ENCODE results near the gene KRTAP10-4. TPM values are rescaled to one million over a fixed set of nuclear protein-coding genes. Genes with fewer than 3 reads are reported as not detected.

Gene KRTAP10-4
- total RNA-seq, 1 experiment from 2014 or later: not detected

DNA sequence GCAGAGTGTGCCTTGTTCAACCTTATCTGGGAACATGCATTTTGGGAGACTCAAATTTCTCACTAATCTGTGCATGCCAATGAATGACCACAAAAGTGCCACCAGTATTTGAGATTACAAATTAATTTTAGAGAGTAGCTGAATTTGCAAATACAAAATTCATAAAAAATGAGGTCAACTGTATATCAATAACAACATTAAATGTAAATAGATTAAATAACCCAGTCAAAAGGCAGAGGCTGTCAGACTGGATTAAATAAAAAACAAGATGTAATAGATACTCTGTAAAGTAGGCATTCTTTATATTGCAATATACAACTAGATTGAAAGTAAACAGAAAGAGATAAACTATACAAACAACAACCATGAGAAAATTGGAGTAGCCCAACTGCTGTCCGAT is 9.4 kb upstream of the KRTAP10-4 start:
- no peaks in the 10 kb centered on the region for H3K36me3 ChIP-seq (replicated peaks; ENCODE audit: control insufficient read depth, insufficient read depth, low read length)
- no peaks in the 10 kb centered on the region for H3K27me3 ChIP-seq (ENCODE audit: control insufficient read depth, insufficient read depth, low read length)
- no peak overlapping the region for H3K4me3 ChIP-seq (ENCODE audit: insufficient read depth, low read depth, low read length)
- no peak for DNase-seq

DNA sequence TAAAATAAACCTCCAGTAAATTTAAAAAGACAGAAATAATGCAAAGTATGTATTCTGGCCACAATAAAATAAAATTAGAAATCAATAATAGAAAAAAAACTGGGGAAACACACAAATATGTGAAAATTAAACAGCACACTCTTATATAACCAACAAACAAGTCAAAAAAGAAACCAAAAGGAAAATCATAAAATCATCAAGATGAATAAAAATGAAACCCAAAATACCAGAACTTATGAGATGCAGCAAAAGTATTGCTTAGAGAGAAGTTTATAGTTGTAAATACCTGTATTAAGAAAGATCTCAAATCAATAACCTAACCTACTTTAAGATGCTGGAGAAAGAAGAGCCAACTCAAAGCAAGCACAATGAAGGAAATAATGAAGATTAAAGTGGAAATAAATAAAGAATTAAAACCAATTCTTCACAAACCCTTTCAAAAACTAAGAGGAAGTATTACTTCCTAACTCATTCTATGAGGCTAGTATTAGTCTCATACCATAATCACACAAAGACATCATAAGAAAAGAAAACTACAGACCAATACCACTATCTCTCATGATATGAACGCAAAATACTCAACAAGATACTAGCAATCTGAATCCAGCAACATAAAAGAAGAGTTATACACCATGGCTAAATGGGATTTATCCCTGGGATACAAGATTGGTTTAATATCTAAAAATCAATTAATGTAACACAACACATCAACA is 8.5 kb upstream of the KRTAP10-4 start:
- no peaks in the 10 kb centered on the region for H3K27me3 ChIP-seq (ENCODE audit: control insufficient read depth, insufficient read depth, low read length)
- DNase-seq: no peak
- no peaks in the 10 kb centered on the region for H3K36me3 ChIP-seq (replicated peaks; ENCODE audit: control insufficient read depth, insufficient read depth, low read length)
- no peak overlapping the region for H3K4me3 ChIP-seq (ENCODE audit: insufficient read depth, low read depth, low read length)

DNA sequence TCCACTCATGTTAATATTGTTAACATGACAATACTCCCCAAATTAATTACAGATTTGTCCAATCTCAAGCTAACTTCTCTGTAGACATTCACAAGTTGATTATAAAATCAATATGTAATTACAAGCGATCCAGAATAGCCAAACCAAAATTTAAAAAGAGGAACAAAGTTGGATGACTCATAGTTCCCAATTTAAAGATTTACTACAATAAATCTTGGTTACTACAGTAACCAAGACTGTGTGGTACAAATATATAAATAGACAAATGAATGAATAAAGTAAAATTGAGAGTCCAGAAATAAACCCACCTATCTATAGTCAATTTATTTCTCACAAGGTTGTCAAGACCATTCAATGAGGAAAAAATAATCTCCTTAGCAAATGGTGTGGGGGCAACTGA is 7.1 kb upstream of the KRTAP10-4 start:
- no peak for DNase-seq
- Histone ChIP-seq H3K4me3 (ENCODE audit: insufficient read depth, low read depth, low read length) (no peak overlapping the region), H3K36me3 (replicated peaks; ENCODE audit: control insufficient read depth, insufficient read depth, low read length) (no peaks in the 10 kb centered on the region), H3K27me3 (ENCODE audit: control insufficient read depth, insufficient read depth, low read length) (no peaks in the 10 kb centered on the region)

DNA sequence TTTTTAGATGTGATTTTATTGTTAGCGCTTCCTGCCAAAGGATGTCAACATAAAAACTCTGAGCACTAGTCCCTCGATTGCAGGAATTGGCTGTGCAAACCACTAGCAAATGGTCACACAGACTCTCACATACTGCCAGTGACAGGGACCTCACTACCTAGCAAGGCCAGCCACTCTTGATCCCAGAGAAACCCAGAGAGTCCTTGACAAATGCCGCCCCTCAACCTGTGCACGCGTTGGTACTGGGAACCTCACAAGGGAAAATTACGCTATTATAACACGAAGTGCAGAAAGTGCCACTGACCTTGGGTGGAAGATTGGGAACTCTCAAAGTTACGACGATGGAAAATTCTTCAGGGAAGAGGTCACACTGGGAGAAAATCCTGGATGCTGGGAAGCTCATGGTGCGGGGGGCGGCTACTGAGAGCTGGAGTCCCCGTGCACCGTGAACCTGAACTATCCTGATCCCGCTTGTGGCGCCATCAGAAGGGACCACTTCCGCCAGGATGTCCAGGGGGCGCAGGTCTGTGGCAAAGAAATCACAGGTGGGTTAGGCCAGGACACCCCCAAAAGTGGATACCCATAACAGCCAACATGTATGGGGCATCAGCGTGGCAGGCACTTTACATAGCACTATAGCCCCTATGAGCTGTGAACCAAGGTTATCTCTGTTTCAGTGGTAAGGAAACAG is 5.9 kb upstream of the KRTAP10-4 start:
- peak; percentile 34 for DNase-seq
- Histone ChIP-seq H3K27me3 (ENCODE audit: control insufficient read depth, insufficient read depth, low read length) (no peaks in the 10 kb centered on the region), H3K4me3 (ENCODE audit: insufficient read depth, low read depth, low read length) (no peak overlapping the region), H3K36me3 (replicated peaks; ENCODE audit: control insufficient read depth, insufficient read depth, low read length) (no peaks in the 10 kb centered on the region)

DNA sequence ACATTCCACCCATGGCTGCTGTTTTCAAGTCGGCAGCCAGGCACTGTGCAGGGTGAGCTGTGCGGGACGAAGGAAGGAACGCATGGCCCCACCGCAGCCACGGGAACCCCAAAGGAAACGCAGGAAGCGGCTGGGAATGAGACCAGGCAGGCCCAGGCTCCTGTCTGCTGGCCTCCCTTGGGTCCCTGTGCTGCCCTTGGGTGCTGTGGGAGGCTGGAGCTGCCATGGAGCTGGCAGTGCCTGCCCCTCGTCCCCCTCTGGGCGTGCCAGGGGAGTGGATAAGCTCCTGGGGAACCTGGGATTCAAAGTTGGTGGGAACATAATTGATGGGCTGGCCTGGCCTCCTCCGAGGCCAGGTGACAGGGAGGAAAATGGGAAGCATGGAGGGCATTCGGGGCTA is 5.3 kb upstream of the KRTAP10-4 start:
- no peak for DNase-seq

DNA sequence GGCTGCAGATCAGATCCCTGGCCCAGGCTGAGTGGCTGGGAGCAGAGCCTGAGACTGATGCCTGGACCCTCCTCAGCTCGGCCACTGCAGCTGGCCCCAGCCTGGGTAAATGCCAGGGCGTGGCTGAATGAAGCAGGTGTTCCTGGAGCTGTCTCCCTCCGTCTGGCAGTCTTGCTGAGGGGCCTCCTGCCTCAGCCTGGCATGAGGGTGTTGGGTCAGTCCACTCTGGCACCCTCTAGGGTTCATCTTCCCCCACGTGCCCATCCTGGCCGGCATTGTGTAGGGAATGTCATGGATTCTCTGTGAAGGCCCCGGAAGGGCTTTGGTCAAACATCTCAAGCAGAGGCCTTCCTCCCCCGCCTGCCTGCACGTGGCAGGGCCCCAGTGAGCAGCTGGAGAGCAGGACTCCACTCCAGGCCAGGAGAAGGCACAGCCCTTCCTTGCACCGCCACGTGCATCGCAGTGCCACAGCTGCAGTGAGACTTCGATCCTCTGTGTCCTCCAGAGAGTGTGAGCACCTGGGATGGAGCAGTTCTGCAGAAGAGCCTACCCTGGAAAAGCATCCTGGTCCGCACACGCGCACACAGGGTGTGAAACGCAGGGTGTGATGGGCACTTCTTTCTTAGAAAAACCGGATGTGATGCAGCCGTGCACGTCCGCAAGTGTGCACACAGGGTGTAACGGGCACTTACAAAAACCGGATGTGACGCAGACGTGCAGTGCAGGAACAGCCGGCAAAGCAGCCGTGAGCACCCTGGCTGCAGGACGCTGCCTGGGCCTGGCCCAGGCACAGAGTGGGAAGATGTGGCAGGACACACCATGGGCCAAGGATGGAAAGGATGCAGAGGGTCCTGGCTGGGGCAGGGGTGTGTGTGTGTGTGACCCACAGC is 4.6 kb upstream of the KRTAP10-4 start:
- Histone ChIP-seq H3K4me3 (ENCODE audit: insufficient read depth, low read depth, low read length) (no peak overlapping the region), H3K36me3 (replicated peaks; ENCODE audit: control insufficient read depth, insufficient read depth, low read length) (no peaks in the 10 kb centered on the region), H3K27me3 (ENCODE audit: control insufficient read depth, insufficient read depth, low read length) (no peaks in the 10 kb centered on the region)
- DNase-seq: peak; percentile 49

More for the DNA sequence above, 5.3 kb upstream of the KRTAP10-4 start:
- Histone ChIP-seq H3K27me3 (ENCODE audit: control insufficient read depth, insufficient read depth, low read length) (no peaks in the 10 kb centered on the region), H3K36me3 (replicated peaks; ENCODE audit: control insufficient read depth, insufficient read depth, low read length) (no peaks in the 10 kb centered on the region), H3K4me3 (ENCODE audit: insufficient read depth, low read depth, low read length) (no peak overlapping the region)

DNA sequence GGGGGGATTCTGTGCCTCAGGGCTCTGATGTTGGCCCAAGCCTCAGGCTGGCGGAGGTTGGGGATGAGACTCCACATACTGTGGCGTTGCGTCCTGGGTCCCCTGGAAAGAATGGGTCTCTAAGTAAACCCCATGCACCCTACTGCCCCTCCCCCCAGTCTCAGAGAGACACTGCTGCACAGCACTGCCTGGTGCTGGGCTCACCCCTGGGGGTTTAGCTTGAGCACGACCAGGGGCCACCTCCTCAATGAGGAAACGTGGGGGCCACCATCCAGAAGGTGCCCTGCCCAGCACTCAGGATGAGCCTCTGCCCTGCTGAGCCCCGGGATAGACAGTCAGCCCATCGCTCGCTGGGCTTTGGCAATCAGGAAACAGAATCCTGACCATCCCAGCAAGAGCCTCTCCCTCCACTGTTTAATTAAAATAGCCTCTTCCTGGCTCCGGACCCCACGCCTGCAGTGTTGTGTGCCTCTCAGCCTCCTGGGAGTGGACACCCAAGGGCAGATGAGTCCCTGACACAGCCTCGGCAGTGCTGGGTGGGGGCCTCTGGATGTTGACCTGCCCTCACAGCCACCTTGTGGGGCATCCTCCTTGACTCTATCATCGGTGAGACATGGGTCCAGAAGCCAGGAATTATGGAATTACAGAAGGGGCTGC is 3.5 kb upstream of the KRTAP10-4 start:
- H3K4me3 ChIP-seq (ENCODE audit: insufficient read depth, low read depth, low read length): no peak overlapping the region
- DNase-seq: peak; percentile 46
- H3K36me3 ChIP-seq (replicated peaks; ENCODE audit: control insufficient read depth, insufficient read depth, low read length): no peaks in the 10 kb centered on the region
- no peaks in the 10 kb centered on the region for H3K27me3 ChIP-seq (ENCODE audit: control insufficient read depth, insufficient read depth, low read length)

DNA sequence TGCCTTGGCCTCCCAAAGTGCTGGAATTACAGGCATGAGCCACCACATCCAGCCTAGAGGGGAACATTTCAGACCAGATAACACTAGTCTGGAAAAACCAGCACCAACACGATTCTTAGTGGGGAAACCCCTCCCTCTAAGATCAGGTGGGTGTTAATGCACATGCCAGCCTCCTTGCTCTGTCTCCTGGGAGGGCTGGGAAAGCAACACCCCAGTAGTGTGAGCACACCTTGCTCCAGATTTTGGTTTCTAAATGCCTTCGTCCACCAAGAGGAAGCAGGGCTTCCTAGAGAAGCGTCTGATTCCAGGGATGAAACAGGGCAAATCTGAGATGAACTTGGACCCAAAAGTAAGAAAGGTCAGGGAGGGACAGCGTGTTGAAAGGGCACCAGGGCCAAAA is 2.2 kb upstream of the KRTAP10-4 start:
- Histone ChIP-seq H3K4me3 (ENCODE audit: insufficient read depth, low read depth, low read length) (no peak overlapping the region), H3K27me3 (ENCODE audit: control insufficient read depth, insufficient read depth, low read length) (no peaks in the 10 kb centered on the region), H3K36me3 (replicated peaks; ENCODE audit: control insufficient read depth, insufficient read depth, low read length) (no peaks in the 10 kb centered on the region)
- peak; percentile 12 for DNase-seq

DNA sequence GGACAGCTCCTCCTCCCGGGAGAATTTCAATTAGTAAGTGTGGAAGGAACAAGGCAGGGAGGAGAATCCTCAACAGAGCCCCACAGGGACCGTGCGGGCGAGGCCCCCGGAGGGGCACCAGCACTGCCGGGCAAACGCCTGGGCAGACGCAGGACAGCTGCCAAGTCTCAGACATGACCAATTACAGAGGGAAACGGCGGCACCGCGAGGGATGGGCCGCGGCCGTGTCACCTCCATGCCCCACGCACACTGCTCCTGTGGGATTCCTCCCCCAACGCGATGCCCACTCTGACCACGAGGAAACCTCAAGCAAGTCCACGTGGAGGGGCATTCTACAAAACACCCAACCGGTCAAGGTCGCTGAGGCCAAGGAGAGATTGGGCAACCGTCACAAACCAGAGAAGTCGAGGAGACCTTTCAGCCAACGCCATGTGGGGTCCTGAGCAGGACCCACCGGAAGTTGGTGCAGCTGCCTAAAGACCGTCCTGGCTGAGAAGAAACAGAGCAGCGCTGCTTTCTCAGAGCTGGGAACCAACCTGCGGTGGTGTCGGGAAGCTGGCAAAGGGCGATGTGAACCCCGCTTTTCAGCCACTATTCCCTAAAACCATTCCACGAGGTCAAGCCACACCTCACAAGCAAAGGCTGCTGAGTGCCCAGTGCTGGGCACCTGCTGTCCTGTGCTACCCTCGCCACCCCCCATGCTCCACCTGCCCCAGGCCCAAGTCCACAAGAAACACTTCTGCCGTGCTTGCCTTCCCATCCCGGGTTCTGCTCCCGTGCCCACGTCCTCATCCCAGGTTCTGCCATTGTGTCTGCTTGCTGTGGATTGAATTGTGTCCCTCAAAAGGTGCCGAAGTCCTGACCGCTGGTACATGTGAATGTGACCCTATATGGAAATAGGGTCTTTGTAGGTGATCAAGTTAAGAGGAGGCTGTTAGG is 1.4 kb upstream of the KRTAP10-4 start:
- no peak overlapping the region for H3K4me3 ChIP-seq (ENCODE audit: insufficient read depth, low read depth, low read length)
- H3K27me3 ChIP-seq (ENCODE audit: control insufficient read depth, insufficient read depth, low read length): no peaks in the 10 kb centered on the region
- H3K36me3 ChIP-seq (replicated peaks; ENCODE audit: control insufficient read depth, insufficient read depth, low read length): no peaks in the 10 kb centered on the region
- DNase-seq: peak; percentile 47

DNA sequence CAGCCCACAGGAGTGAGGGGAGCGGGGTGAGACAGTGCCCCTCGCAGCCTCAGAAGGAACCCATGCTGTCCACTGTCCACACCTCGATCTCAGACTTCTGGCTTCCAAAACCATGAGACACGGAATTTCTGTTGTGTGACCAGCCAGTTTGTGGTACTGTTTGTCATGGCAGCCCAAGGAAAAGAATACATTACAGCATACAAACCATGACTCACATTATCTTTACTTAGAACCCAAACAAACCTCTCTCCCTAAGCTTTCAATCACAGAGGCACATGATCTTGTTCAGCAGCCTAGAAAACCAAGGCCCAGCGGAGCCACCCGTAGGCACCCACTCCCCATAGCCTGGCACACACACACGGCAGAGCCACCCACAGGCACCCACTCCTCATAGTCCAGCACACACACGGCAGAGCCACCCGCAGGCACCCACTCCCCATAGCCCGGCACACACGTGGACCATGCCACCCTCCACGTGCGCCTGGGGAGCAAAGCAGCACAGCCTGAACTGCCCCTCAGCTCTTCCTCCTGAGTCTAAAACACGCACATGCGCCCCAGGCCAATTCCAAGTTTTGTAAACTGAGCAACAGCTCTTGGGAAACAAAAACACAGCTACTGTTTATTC is 458 bp upstream of the KRTAP10-4 start:
- DNase-seq: peak; percentile 41
- Histone ChIP-seq H3K27me3 (ENCODE audit: control insufficient read depth, insufficient read depth, low read length) (no peaks in the 10 kb centered on the region), H3K36me3 (replicated peaks; ENCODE audit: control insufficient read depth, insufficient read depth, low read length) (no peaks in the 10 kb centered on the region), H3K4me3 (ENCODE audit: insufficient read depth, low read depth, low read length) (no peak overlapping the region)

DNA sequence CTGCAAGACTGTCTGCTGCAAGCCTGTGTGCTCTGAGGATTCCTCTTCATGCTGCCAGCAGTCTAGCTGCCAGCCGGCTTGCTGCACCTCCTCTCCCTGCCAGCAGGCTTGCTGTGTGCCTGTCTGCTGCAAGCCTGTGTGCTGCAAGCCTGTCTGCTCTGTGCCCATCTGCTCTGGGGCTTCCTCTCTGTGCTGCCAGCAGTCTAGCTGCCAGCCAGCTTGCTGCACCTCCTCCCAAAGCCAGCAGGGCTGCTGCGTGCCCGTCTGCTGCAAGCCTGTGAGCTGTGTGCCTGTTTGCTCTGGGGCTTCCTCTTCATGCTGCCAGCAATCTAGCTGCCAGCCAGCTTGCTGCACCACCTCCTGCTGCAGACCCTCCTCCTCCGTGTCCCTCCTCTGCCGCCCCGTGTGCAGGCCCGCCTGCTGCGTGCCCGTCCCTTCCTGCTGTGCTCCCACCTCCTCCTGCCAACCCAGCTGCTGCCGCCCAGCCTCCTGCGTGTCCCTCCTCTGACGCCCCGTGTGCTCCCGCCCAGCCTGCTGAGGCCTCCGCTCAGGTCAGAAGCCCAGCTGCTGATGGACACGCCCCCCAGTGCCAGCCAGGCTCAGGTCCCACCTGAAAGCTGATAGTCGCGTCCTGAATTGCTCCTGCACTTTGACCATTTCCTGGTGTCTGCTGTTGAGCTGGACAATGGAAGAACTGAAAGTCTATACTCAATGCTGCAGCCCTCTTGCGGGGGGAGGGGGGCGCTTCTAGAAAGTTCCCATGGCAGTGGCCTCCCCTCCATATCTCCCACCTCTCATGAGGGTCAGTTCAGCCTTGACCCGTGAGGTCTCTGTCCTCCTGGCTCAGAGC is 1.2 kb downstream of the KRTAP10-4 start:
- H3K4me3 ChIP-seq (ENCODE audit: insufficient read depth, low read depth, low read length): no peak overlapping the region
- DNase-seq: peak; percentile 78

DNA sequence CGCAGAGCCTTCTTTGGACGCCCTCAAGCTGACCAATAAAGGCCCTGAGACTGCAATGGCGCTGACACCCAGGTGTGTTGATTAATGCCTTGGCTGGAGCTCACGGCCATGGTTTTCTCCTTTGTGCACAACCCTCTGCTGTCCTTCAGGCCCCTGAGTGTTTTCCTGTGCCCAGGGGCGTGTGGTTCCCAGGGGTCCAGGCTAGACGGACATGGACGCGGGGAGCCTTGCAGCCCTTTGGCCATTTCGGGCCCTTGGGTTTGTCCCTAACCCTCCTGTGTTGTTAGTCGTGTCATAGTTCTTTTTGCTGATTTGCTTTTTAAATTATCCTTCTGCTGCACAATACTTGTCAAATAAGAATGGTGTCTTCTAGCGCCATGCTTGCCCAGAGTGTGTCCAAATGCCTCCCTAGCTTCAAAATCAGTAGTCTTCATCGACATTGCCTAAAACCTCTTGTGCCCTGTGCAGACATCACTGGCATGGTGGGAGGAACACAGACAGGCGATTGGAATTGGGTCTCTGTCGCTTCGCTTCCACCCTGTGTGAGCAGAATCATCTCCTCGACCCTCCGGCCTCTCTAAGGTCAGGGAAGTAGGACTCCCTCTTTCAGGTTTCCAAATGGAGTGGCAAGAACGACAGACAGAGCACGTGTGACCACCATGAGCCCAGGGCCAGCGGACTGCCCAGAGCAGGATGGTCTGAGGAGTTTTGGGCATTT is 1.9 kb downstream of the KRTAP10-4 start:
- Histone ChIP-seq H3K27me3 (ENCODE audit: control insufficient read depth, insufficient read depth, low read length) (no peaks in the 10 kb centered on the region), H3K4me3 (ENCODE audit: insufficient read depth, low read depth, low read length) (no peak overlapping the region), H3K36me3 (replicated peaks; ENCODE audit: control insufficient read depth, insufficient read depth, low read length) (no peaks in the 10 kb centered on the region)
- no peak for DNase-seq

More for the DNA sequence above, 1.2 kb downstream of the KRTAP10-4 start:
- H3K27me3 ChIP-seq (ENCODE audit: control insufficient read depth, insufficient read depth, low read length): no peaks in the 10 kb centered on the region
- no peaks in the 10 kb centered on the region for H3K36me3 ChIP-seq (replicated peaks; ENCODE audit: control insufficient read depth, insufficient read depth, low read length)
